ENCODE results near the gene DHRSX. TPM values are rescaled to one million over a fixed set of nuclear protein-coding genes. Genes with fewer than 3 reads are reported as not detected.
"Not testable (repeated sequence)": the region's sequence is repeated elsewhere in the genome, so short reads cannot be mapped to it uniquely, and the experiment has no call there.

DHRSX gene
- total RNA-seq, 1 donor from 2014 or later = 25.7 TPM

- H3K27me3 Mint-ChIP-seq; intact Hi-C loops (cut with micrococcal nuclease); H3K36me3 Mint-ChIP-seq (ENCODE audit: low read depth); H3K27ac Mint-ChIP-seq; DNase-seq; H3K9me3 Mint-ChIP-seq; H3K4me3 Mint-ChIP-seq; H3K4me1 Mint-ChIP-seq: not testable (repeated sequence)
These were observed 33.7 kb upstream of the DHRSX start for GRCh38 chrX:2534261-2535021.

GRCh38 chrX:2533424-2533823, 32.6 kb upstream of the DHRSX start:
- Mint-ChIP-seq H3K27me3 (peaks cover 3% of the 10 kb centered on the region), H3K4me3 (no peak overlapping the region), H3K36me3 (ENCODE audit: low read depth) (no peaks in the 10 kb centered on the region), H3K27ac (no peak overlapping the region), H3K4me1 (no peaks in the 10 kb centered on the region), H3K9me3 (no peaks in the 10 kb centered on the region)
- intact Hi-C loops (cut with micrococcal nuclease) = no loop called here
- DNase-seq = no peak

GRCh38 chrX:2526390-2526789, 25.6 kb upstream of the DHRSX start:
- no peak overlapping the region for H3K4me3 Mint-ChIP-seq
- intact Hi-C loops (cut with micrococcal nuclease) = no loop called here

GRCh38 chrX:2523911-2524310, 23.1 kb upstream of the DHRSX start:
- H3K36me3 Mint-ChIP-seq (ENCODE audit: low read depth) = no peaks in the 10 kb centered on the region
- no peaks in the 10 kb centered on the region for H3K27me3 Mint-ChIP-seq
- H3K9me3 Mint-ChIP-seq = no peaks in the 10 kb centered on the region
- DNase-seq = no peak
- no peak overlapping the region for H3K4me3 Mint-ChIP-seq
- intact Hi-C loops (cut with micrococcal nuclease) = no loop called here
- H3K27ac Mint-ChIP-seq = no peak overlapping the region
- no peaks in the 10 kb centered on the region for H3K4me1 Mint-ChIP-seq

More at GRCh38 chrX:2526390-2526789, 25.6 kb upstream of the DHRSX start:
- H3K9me3 Mint-ChIP-seq = no peaks in the 10 kb centered on the region
- H3K4me1 Mint-ChIP-seq = no peaks in the 10 kb centered on the region
- H3K27ac Mint-ChIP-seq = no peak overlapping the region
- H3K36me3 Mint-ChIP-seq (ENCODE audit: low read depth) = no peaks in the 10 kb centered on the region
- H3K27me3 Mint-ChIP-seq = no peaks in the 10 kb centered on the region
- no peak for DNase-seq

GRCh38 chrX:2521927-2522386, 21.2 kb upstream of the DHRSX start:
- no peak overlapping the region for H3K4me3 Mint-ChIP-seq
- no peaks in the 10 kb centered on the region for H3K36me3 Mint-ChIP-seq (ENCODE audit: low read depth)
- intact Hi-C loops (cut with micrococcal nuclease) = no loop called here
- no peak for DNase-seq
- H3K27ac Mint-ChIP-seq = no peak overlapping the region
- H3K9me3 Mint-ChIP-seq = no peaks in the 10 kb centered on the region
- peaks cover 2% of the 10 kb centered on the region for H3K4me1 Mint-ChIP-seq
- no peaks in the 10 kb centered on the region for H3K27me3 Mint-ChIP-seq

- peaks cover 2% of the 10 kb centered on the region for H3K4me1 Mint-ChIP-seq
- H3K36me3 Mint-ChIP-seq (ENCODE audit: low read depth) = no peaks in the 10 kb centered on the region
- no peak overlapping the region for H3K27ac Mint-ChIP-seq
- H3K27me3 Mint-ChIP-seq = no peaks in the 10 kb centered on the region
- DNase-seq = no peak
- intact Hi-C loops (cut with micrococcal nuclease) = no loop called here
- H3K9me3 Mint-ChIP-seq = no peaks in the 10 kb centered on the region
- H3K4me3 Mint-ChIP-seq = no peak overlapping the region
These were observed 20.5 kb upstream of the DHRSX start for GRCh38 chrX:2521092-2521926.

- H3K27me3 Mint-ChIP-seq = no peaks in the 10 kb centered on the region
- H3K36me3 Mint-ChIP-seq (ENCODE audit: low read depth) = no peaks in the 10 kb centered on the region
- DNase-seq = no peak
- no peaks in the 10 kb centered on the region for H3K9me3 Mint-ChIP-seq
- intact Hi-C loops (cut with micrococcal nuclease) = no loop called here
- H3K4me3 Mint-ChIP-seq = no peak overlapping the region
- peaks cover 2% of the 10 kb centered on the region for H3K4me1 Mint-ChIP-seq
- no peak overlapping the region for H3K27ac Mint-ChIP-seq
These were observed 19.8 kb upstream of the DHRSX start for GRCh38 chrX:2520539-2520938.

GRCh38 chrX:2519638-2520037, 18.9 kb upstream of the DHRSX start:
- intact Hi-C loops (cut with micrococcal nuclease); H3K9me3 Mint-ChIP-seq; H3K27ac Mint-ChIP-seq: not testable (repeated sequence)

GRCh38 chrX:2517055-2517454, 16.3 kb upstream of the DHRSX start:
- no peaks in the 10 kb centered on the region for H3K9me3 Mint-ChIP-seq
- H3K27me3 Mint-ChIP-seq = no peaks in the 10 kb centered on the region
- H3K36me3 Mint-ChIP-seq (ENCODE audit: low read depth) = no peaks in the 10 kb centered on the region
- no peak for DNase-seq
- peaks cover 2% of the 10 kb centered on the region for H3K4me1 Mint-ChIP-seq
- intact Hi-C loops (cut with micrococcal nuclease) = no loop called here
- no peak overlapping the region for H3K27ac Mint-ChIP-seq
- H3K4me3 Mint-ChIP-seq = no peak overlapping the region

More at GRCh38 chrX:2519638-2520037, 18.9 kb upstream of the DHRSX start:
- H3K36me3 Mint-ChIP-seq (ENCODE audit: low read depth); H3K27me3 Mint-ChIP-seq; H3K4me1 Mint-ChIP-seq; DNase-seq; H3K4me3 Mint-ChIP-seq: not testable (repeated sequence)

GRCh38 chrX:2516623-2517022, 15.8 kb upstream of the DHRSX start:
- Mint-ChIP-seq H3K9me3 (no peaks in the 10 kb centered on the region), H3K4me1 (peaks cover 2% of the 10 kb centered on the region), H3K4me3 (no peak overlapping the region), H3K27me3 (no peaks in the 10 kb centered on the region), H3K27ac (no peak overlapping the region), H3K36me3 (ENCODE audit: low read depth) (no peaks in the 10 kb centered on the region)
- intact Hi-C loops (cut with micrococcal nuclease) = no loop called here
- no peak for DNase-seq

GRCh38 chrX:2514131-2514530, 13.4 kb upstream of the DHRSX start:
- no peak overlapping the region for H3K4me3 Mint-ChIP-seq
- H3K36me3 Mint-ChIP-seq (ENCODE audit: low read depth) = no peaks in the 10 kb centered on the region
- H3K27me3 Mint-ChIP-seq = no peaks in the 10 kb centered on the region
- no peak for DNase-seq
- intact Hi-C loops (cut with micrococcal nuclease) = no loop called here
- H3K27ac Mint-ChIP-seq = no peak overlapping the region
- peaks cover 2% of the 10 kb centered on the region for H3K4me1 Mint-ChIP-seq
- no peaks in the 10 kb centered on the region for H3K9me3 Mint-ChIP-seq

- H3K36me3 Mint-ChIP-seq (ENCODE audit: low read depth) = no peaks in the 10 kb centered on the region
- H3K4me1 Mint-ChIP-seq = peaks cover 5% of the 10 kb centered on the region
- H3K27ac Mint-ChIP-seq = no peak overlapping the region
- no peaks in the 10 kb centered on the region for H3K27me3 Mint-ChIP-seq
- intact Hi-C loops (cut with micrococcal nuclease) = no loop called here
- DNase-seq = no peak
- H3K9me3 Mint-ChIP-seq = no peaks in the 10 kb centered on the region
- H3K4me3 Mint-ChIP-seq = no peak overlapping the region
These were observed 12.4 kb upstream of the DHRSX start for GRCh38 chrX:2513121-2513664.

GRCh38 chrX:2512501-2512900, 11.7 kb upstream of the DHRSX start:
- Mint-ChIP-seq H3K4me1 (peaks cover 3% of the 10 kb centered on the region), H3K27ac (no peak overlapping the region), H3K27me3 (no peaks in the 10 kb centered on the region), H3K9me3 (no peaks in the 10 kb centered on the region), H3K4me3 (no peak overlapping the region), H3K36me3 (ENCODE audit: low read depth) (no peaks in the 10 kb centered on the region)
- no peak for DNase-seq
- intact Hi-C loops (cut with micrococcal nuclease) = no loop called here

- Mint-ChIP-seq H3K27ac (no peak overlapping the region), H3K4me1 (peaks cover 3% of the 10 kb centered on the region), H3K27me3 (no peaks in the 10 kb centered on the region), H3K4me3 (no peak overlapping the region), H3K9me3 (no peaks in the 10 kb centered on the region), H3K36me3 (ENCODE audit: low read depth) (no peaks in the 10 kb centered on the region)
- DNase-seq = no peak
- intact Hi-C loops (cut with micrococcal nuclease) = no loop called here
These were observed 10.6 kb upstream of the DHRSX start for GRCh38 chrX:2511326-2511725.

Data from activated CD4-positive, alpha-beta T cell treated with anti-CD3 and anti-CD28 coated beads, Interleukin-2, amount 10 ng/mL, durations not matched to agents 24 days and 14 days (primary cell).